ENCODE measurements around the gene RPIA.
A peak's percentile ranks its signal among the peaks of the same experiment; 100 is the strongest.
"Not testable (repeated sequence)": the region's sequence is repeated elsewhere in the genome, so short reads cannot be mapped to it uniquely, and the experiment has no call there.

The RPIA gene

DNA sequence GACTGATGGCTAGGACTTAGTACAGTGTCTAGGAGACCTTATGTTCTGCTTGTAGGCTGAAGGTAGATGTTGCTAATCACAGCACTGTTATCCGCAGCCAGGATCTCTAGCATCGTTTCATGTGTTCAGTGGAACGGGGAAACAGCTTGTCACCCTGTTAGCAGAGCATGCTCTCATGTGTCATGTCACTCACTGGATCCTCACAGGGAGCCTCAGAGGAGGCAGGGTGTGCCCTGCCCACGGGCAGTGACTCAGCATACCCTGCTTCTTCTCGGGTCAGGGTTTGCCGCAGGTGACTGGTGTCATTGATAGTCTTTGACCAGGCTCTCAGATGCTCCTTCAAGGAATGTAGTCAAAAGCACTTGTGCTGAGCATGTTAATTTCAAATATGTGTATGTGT lies 44.4 kb downstream of the RPIA start:
- no peak for DNase-seq (ENCODE audit: low read depth)

- no peak for DNase-seq (ENCODE audit: low read depth)
Observed at GRCh38 chr2:88736437-88736836, 45.0 kb downstream of the RPIA start.

GRCh38 chr2:88737385-88737784 lies 45.9 kb downstream of the RPIA start:
- DNase-seq (ENCODE audit: low read depth), result no peak

DNA sequence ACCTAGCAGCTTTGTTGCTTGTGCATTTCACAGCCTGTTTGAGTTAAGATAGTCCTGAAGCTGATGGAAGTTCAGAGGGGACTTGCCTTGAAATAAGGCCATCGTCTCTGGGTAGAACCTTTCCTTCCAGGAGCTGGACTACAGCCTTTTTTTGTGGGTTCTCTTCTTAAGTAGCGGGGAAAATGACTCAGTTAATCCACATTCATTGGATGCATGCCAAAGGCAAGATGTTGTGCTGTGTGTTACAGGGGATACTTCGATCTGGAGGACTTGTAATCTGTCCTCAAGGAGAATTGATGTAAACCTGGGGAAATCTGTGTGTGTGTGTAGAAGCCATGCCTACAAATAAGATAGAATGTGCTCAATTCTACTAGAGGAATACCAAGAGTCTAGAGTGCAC lies 46.8 kb downstream of the RPIA start:
- DNase-seq (ENCODE audit: low read depth), result peak; percentile 77

GRCh38 chr2:88739985-88740600 lies 48.6 kb downstream of the RPIA start:
- DNase-seq (ENCODE audit: low read depth), result no peak

GRCh38 chr2:88746929-88747490 lies 55.5 kb downstream of the RPIA start:
- DNase-seq (ENCODE audit: low read depth), result no peak

GRCh38 chr2:88747990-88748389 lies 56.5 kb downstream of the RPIA start:
- DNase-seq (ENCODE audit: low read depth), result no peak

DNA sequence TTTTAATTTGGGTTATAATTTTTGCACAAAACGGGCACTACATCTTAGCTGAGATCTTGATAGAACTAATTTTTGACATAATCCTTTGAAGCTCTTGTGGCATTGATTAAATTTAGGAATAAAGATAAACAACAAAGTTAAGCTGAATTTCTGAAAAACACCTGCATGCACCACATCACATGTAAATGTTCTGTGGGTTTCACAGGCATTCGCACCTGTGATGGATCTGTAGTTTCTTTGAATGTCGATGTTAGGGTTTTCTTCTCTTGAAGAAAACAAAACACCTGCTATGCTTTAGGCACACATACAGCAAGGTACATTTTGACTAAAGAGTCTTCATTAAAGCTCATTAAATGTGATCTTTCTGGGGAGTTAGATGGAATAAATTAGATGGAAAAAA lies 60.3 kb downstream of the RPIA start:
- DNase-seq (ENCODE audit: low read depth), result no peak

DNA sequence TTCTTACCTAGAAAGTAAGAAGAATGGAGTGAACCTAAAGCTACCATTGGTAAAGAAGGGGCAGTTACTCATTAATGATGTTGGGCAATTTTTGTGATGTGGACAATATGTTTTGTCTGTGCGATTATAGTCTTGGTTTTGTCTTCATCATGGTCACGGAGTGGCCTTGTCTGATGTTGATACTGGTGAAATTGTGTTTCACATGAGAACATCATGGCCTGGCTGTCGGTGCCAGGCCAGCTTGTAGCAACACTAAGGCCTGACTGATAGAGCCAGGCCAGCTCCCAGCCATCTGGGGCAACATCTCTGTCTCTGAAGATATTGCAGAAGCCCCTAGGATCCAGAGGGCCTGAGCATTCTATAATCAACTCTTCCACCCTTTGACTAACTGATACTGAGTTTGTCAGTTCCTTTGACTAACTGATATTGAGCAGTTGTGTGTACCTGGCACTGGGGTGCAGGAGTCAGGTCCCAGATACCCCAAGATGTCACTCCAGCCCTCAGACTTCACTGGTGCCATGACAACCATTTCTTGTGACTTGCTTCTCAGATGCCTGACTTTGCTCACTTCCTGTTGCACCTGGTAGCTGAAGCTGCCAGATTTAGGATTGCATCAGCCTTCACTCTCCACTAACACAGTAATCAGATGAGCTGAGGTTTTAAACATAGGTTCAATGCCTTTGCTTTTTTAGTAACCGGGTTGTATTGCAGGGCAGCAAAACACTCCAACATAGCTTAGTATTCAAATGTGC lies 62.5 kb downstream of the RPIA start:
- no peak for DNase-seq (ENCODE audit: low read depth)

DNA sequence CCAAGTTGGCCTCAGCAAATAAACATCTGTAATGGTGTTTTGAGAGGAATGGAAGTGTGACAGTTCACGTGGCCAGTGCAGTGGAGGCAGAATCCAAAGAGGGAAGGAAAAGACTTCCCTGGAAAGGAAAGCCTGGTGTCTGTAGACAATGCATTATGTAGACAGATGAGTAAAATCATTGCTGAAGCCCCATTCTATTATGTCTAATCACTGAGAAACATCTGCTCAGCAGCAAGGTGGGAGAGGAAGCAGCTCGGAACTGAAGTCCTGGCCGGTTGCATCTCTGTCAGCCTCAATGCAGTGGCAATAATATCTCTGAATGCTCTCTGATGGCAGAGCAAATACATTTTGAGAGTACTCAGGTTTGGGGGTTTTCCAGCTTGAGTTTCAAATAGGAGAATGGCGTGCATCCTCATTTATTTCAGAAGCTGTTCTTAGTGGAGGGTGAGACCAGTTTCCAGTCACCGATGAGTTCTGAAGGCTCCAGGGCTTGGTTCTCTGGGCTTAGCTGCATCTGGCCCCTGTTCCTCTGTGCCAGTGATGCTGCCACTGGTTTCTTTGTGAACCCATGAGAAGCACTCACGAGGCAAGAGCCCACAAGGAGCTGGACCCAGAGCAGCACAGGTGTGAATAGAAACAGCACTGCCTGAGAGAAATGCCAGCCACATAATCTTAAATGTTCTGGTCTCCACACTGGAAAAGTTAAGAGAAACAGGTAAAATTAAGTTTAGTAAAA lies 63.3 kb downstream of the RPIA start:
- DNase-seq (ENCODE audit: low read depth), result no peak

DNA sequence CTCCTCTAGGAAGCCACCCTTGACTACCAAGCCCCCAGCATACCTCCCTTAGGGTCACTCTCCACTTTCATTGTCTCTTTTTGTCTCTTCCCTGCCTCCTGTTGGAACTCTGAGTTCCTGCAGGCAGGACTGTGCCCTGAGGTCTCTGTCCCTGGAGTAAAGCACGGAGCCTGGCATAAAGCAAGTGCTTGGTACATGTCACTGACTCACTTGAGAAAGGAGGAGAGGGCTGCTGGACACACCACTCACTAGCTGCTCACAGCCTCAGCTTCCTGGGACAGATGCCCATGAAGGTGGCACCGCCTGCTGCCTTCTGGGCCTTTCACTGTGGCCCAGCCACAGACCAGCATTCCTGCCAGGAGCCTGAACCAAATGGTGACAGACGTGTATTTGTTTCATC lies 64.4 kb downstream of the RPIA start:
- no peak for DNase-seq (ENCODE audit: low read depth)

DNA sequence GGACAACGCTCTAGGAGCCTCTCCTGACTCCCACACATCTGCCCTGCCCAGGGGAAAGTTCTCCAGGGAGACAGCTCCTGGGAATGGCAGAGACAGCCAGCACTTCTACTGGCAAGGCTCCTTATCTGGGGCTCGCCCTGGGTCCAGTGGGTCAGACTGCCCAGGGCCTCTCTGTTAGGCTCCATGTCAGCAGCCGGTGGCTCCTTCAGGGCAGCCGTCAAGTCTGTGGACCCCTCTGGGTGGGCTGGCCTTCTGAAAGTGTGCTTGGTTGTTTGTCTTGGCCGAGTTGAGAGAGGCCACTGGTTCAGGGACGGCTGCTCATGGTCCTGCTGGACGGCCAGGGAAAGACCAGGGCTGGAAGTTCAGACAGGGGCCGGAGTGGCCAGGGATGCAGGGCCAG lies 65.6 kb downstream of the RPIA start:
- DNase-seq (ENCODE audit: low read depth), result no peak

DNA sequence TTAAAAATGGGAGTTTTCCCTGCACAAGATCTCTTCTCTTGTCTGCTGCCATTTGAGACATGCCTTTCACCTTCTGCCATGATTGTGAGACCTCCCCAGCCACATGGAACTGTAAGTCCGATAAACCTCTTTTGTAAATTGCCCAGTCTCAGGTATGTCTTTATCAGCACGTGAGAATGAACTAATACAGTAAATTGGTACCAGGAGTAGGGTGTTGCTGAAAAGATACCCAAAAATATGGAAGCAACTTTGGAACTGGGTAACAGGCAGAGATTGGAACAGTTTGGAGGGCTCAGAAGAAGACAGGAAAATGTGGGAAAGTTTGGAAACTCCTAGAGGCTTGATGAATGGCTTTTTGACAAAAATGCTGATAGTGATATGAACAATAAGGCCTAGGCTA lies 67.2 kb downstream of the RPIA start:
- DNase-seq (ENCODE audit: low read depth), result not testable (repeated sequence)

DNA sequence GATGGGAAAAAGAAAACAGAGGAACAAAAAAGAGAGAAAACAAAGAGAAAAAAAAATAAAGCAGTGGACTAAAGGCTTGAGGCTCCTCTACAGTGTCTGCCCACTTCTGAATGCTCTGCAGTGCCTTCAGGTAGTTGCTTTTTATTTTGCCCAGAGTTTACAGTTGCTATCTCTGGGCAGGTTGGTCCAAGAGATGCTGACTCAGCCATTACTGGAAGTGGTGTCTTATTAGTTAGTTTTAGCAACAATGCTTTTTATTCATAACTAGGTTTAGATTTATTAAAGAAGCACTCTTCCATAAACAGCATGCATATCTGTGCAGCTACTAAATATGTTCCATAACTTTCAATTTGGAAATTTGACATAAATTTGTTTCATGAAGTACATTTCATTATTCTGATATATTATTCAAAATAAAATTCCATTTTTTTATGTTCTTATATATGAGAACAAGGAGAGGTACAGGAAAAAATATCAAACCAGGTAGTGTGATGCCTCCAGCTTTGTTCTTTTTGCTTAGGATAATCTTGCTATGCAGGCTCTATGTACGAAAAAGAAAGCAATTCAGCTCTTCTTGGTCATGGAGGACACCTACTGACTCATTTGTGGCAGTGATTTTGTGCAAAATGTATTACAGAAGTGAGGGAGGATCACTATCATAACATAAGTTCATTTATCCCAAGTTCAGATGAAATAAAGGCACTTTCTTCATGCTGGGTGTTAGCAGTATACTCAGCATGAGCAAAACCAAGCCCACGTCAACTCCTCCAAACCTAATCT lies 69.5 kb downstream of the RPIA start:
- DNase-seq (ENCODE audit: low read depth), result no peak

DNA sequence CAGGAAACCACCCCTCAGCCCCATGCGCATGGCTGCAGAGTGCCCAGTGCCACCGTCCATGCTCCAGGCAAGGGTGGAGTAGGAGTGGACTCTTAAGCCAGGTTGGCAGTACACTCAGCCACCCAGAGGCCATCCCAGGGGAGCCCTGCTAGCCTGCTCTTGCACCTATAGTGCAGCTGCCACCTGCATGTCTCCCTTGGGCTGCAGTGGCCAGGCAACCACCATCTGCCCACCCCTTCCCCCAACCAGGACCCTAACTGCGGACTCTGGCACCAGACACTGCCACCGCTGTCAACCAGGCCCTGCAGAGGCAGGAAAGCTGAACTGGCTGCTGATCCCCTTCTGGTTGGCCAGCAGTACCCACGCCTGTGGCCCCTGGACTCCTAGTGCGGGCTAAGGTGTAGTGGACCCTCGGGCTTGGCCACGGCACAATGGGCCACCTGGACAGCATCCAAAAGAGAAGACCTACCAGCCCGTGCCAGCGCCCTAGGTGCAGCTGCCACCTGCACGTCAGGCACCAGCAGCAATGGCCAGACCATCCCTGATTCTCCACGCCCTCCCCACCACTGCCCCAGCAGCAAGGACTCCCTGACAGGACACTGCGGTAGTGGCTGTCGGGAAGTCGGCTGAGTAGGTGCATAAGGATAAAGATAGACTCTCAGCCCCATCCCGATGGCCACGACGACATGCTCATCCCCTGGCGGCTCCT lies 72.8 kb downstream of the RPIA start:
- no peak for DNase-seq (ENCODE audit: low read depth)

- no peak for DNase-seq (ENCODE audit: low read depth)
Observed at GRCh38 chr2:88764850-88765153, 73.3 kb downstream of the RPIA start.

DNA sequence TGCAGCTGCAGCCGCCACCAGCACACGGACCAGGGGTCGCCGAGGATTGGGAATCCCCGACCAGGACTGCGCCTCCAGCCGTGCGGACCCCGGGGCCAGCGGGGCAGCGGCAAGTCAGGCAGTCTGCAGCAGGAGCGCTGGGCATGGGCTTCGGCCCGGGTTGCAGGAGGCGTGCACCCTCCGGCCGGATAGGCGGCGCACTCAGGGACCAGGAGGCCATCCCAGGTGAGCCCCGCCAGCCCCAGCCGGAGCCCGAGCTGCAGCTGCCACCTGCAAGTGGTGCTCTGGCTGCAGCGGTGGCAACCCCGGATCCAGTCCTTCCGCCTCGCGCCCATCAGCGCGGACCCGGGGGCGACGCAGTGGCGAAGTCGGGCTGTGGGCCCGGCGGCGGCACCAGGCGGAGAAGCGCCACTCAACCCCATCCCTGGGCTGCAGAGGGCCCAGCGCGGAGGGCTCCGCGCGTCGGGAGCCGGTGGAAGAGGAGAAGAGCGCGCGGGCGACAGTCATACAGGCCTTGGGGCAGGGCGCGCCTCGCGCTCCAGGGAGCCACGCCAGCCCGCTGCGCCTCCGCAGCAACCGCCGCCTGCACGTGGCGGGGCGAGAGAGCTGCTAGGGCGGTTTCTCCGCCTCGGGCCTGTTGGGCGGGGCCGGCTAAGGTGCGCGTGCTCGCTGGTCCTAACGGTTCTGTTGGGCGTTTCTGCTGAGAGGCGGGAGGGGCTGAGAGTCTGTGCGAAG lies 73.8 kb downstream of the RPIA start:
- no peak for DNase-seq (ENCODE audit: low read depth)

- not testable (repeated sequence) for DNase-seq (ENCODE audit: low read depth)
Observed at GRCh38 chr2:88765889-88766481, 74.5 kb downstream of the RPIA start.

DNA sequence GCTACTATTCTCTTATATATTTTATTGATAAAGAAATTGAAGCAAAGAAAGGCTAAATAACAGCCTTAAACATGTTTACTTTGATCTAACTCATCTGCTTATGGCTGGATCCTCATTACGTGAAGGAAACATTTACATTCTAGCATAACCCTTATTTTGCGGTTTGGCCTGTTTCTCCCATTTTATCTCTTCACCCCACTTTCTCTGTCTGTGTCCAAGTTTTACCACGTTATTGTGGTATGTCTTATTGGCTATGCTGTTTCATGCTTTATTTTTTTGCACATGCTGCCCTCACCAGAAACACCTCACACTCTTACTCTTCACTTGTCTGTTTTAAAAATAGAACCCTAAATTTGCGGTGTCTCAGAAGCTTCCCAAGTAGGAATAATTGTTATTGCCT lies 78.5 kb downstream of the RPIA start:
- no peak for DNase-seq (ENCODE audit: low read depth)

DNA sequence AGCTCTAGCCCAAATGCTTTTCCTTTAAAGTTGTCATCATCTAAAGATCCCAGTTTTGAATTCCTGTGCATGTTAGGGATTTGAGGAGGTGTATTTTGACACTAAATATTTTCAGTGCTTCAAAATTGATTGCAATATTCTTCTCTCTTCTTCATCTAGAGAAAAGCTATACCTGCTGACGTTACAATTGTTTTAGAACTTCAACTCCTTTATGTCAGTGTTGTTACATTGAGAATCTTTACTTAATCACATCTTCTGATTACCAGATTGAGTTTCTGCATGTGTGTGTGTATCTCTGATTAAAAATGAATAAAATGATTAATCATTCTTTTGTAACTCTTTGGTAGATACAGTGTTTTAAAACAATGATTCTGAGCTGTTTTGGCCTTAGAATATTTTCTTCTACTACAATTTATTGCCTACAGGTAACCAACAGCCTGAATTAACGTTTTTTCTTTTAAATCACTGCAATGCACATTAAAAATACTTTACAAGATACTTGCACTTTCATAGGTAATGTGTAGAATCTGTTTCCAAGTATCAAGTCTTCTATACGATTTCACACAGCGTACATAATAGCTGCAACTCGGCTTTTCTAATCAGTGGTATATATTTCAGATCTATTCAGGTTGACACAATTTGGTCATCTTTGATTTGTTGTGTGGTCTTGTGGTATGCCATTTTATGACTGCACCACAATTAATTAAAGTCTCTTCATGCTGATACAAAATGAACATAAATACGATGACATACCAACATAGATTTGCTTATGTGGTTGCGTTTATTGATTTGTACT lies 82.0 kb downstream of the RPIA start:
- not testable (repeated sequence) for DNase-seq (ENCODE audit: low read depth)

All from non-pigmented ciliary epithelial cell (primary cell).